ENCODE results near the gene YARS2. TPM values are rescaled to one million over a fixed set of nuclear protein-coding genes. Genes with fewer than 3 reads are reported as not detected.

YARS2 gene
- polyA plus RNA-seq, 2 of the 4 experiments (the other 2 are of a cell fraction): 23.3 to 43.2 TPM

GRCh38 chr12:32706335-32707024 is 49.2 kb downstream of the YARS2 start:
- ATAC-seq (no peak), FAIRE-seq (no peak), DNase-seq (ENCODE audit: low read depth in 1 of 2, low spot score in 1 of 2) (no peak)
- Histone ChIP-seq H3K9me3 (no peaks in the 10 kb centered on the region), H3K4me3 (no peak overlapping the region), H3K4me1 (no peaks in the 10 kb centered on the region), H3K27ac (no peak overlapping the region), H3K4me2 (no peak overlapping the region)
- ChIA-PET POLR2A (no interaction called here), CTCF (interaction anchor here (1.2 kb wide), 1 partner anchor 11 kb away, joined by 3 read pairs; no protein-coding TSS in a partner anchor)
- TF ChIP-seq MAZ (IDR thresholded peaks at IDR 0.05; ENCODE audit: borderline replicate concordance, low read depth, low read length) (no peak), MAFK (IDR thresholded peaks at IDR 0.05; ENCODE audit: partially characterized antibody) (no peak), NPAS2 (CRISPR knock-in tag; IDR thresholded peaks at IDR 0.05; ENCODE audit: borderline replicate concordance) (no peak), HOXA7 (CRISPR knock-in tag; IDR thresholded peaks at IDR 0.05) (no peak), CHD4 (IDR thresholded peaks at IDR 0.05; ENCODE audit: borderline replicate concordance) (no peak), ZSCAN20 (CRISPR knock-in tag; IDR thresholded peaks at IDR 0.05) (no peak), MYC (IDR thresholded peaks at IDR 0.05; ENCODE audit: borderline replicate concordance, low read length) (no peak), CTCF (IDR thresholded peaks at IDR 0.05) (no peak), SREBF2 (IDR thresholded peaks at IDR 0.05) (no peak), BCL3 (IDR thresholded peaks at IDR 0.05) (no peak), ZFP36 (IDR thresholded peaks at IDR 0.05; ENCODE audit: borderline replicate concordance, partially characterized antibody) (no peak), JUN (IDR thresholded peaks at IDR 0.05) (no peak), HEYL (CRISPR knock-in tag; IDR thresholded peaks at IDR 0.05) (no peak), CEBPB (IDR thresholded peaks at IDR 0.05) (no peak)
- TF ChIP-seq, protein P1, sequence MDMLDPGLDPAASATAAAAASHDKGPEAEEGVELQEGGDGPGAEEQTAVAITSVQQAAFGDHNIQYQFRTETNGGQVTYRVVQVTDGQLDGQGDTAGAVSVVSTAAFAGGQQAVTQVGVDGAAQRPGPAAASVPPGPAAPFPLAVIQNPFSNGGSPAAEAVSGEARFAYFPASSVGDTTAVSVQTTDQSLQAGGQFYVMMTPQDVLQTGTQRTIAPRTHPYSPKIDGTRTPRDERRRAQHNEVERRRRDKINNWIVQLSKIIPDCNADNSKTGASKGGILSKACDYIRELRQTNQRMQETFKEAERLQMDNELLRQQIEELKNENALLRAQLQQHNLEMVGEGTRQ (IDR thresholded peaks at IDR 0.05): no peak
- WGBS (ENCODE audit: missing lambda C conversion rate): 85% methylated on average over 2 of the region's 2 CpGs

GRCh38 chr12:32705783-32706182 is 49.9 kb downstream of the YARS2 start:
- FAIRE-seq (no peak), ATAC-seq (no peak), DNase-seq (ENCODE audit: low read depth in 1 of 2, low spot score in 1 of 2) (no peak)
- Histone ChIP-seq H3K4me3 (no peak overlapping the region), H3K27ac (no peak overlapping the region), H3K9me3 (no peaks in the 10 kb centered on the region), H3K4me2 (no peak overlapping the region), H3K4me1 (no peaks in the 10 kb centered on the region)
- TF ChIP-seq CBX8 (IDR thresholded peaks at IDR 0.05) (no peak), KDM1A (IDR thresholded peaks at IDR 0.05; ENCODE audit: low read depth) (no peak), FOSB (CRISPR knock-in tag; IDR thresholded peaks at IDR 0.05) (no peak), ZC3H11A (IDR thresholded peaks at IDR 0.05) (no peak)
- POLR2A ChIA-PET: no interaction called here
- CTCF ChIA-PET: interaction anchor here (1.2 kb wide), 1 partner anchor 11 kb away, joined by 3 read pairs; no protein-coding TSS in a partner anchor

GRCh38 chr12:32702946-32703345 is 52.8 kb downstream of the YARS2 start:
- Histone ChIP-seq H3K4me3 (no peak overlapping the region), H3K4me2 (no peak overlapping the region), H3K27ac (no peak overlapping the region), H3K4me1 (no peaks in the 10 kb centered on the region), H3K9me3 (no peaks in the 10 kb centered on the region)
- ATAC-seq (no peak), FAIRE-seq (no peak), DNase-seq (ENCODE audit: low read depth in 1 of 2, low spot score in 1 of 2) (no peak)
- 88% methylated on average over 1 of the region's 1 CpG for WGBS (ENCODE audit: missing lambda C conversion rate)
- POLR2A ChIA-PET: no interaction called here
- CTCF ChIA-PET: interaction anchor here (0.8 kb wide), 1 partner anchor 20 kb away, joined by 3 read pairs; no protein-coding TSS in a partner anchor
- TF ChIP-seq RARB (CRISPR knock-in tag; IDR thresholded peaks at IDR 0.05): no peak
- TF ChIP-seq, protein P2, sequence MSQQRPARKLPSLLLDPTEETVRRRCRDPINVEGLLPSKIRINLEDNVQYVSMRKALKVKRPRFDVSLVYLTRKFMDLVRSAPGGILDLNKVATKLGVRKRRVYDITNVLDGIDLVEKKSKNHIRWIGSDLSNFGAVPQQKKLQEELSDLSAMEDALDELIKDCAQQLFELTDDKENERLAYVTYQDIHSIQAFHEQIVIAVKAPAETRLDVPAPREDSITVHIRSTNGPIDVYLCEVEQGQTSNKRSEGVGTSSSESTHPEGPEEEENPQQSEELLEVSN (IDR thresholded peaks at IDR 0.05; ENCODE audit: borderline replicate concordance, low read depth): no peak
- TF ChIP-seq CTCF (IDR thresholded peaks at IDR 0.05): no peak
- TF ChIP-seq CBX8 (IDR thresholded peaks at IDR 0.05): no peak
- no peak for TF ChIP-seq MAFK (IDR thresholded peaks at IDR 0.05; ENCODE audit: partially characterized antibody)
- TF ChIP-seq EHF (CRISPR knock-in tag; IDR thresholded peaks at IDR 0.05): no peak
- no peak for TF ChIP-seq RFX5 (IDR thresholded peaks at IDR 0.05)
- no peak for TF ChIP-seq ZFP36 (IDR thresholded peaks at IDR 0.05; ENCODE audit: borderline replicate concordance, partially characterized antibody)
- TF ChIP-seq POLR2AphosphoS2 (conservative IDR thresholded peaks at IDR 0.05; ENCODE audit: low read length): no peak
- TF ChIP-seq HES2 (IDR thresholded peaks at IDR 0.05): no peak
- no peak for TF ChIP-seq ELK1 (IDR thresholded peaks at IDR 0.05; ENCODE audit: low read depth, low read length)

All from A549 (cell line).